Pancreas (tissue), 10 donors: ENCODE measurements around the gene SCN7A. TPM values are rescaled to one million over a fixed set of nuclear protein-coding genes. Genes with fewer than 3 reads are reported as not detected.

Source experiments
- ATAC-seq, 4 donors: fragments of 200-7000 bp; cut with Tn5 transposase; one replicate each; pipeline versions ENCODE4 v1.8.0 to v1.9.1; 2020; ENCODE audit warnings: mild to moderate bottlenecking in 4 of 4, moderate library complexity in 4 of 4
- DNase-seq, 6 donors: peaks; one replicate each; pipeline ENCODE4 v3.0.0-alpha.2; 2020
- FAIRE-seq: peaks from 2 replicates; lab custom pipeline; 2012; peaks lifted over from hg19 to GRCh38; lab: Jason Lieb, UNC
- H3K27ac ChIP-seq, 4 donors: fragments of 200-600 bp; sonication (generic); 1 replicate in 3 of 4; 2 replicates in 1 of 4; pipeline versions ENCODE4 v1.5.0 to v1.8.0; 2020
- H3K27me3 ChIP-seq, 4 donors: fragments of 200-600 bp; one replicate each; pipeline ENCODE4 v1.8.0; 2021
- H3K36me3 ChIP-seq, 3 donors: fragments of 200-600 bp; sonication (generic) in 1 of 3; one replicate each; pipeline versions ENCODE4 v1.5.0 to v1.8.0; 2020 to 2021
- H3K4me1 ChIP-seq, 3 donors: fragments of 200-600 bp; one replicate each; pipeline ENCODE4 v1.8.0; 2021
- H3K4me3 ChIP-seq, 4 donors: fragments of 200-600 bp; sonication (generic) in 2 of 4; one replicate each; pipeline versions ENCODE4 v1.5.0 to v1.8.0; 2020 to 2021
- H3K9me3 ChIP-seq, 4 donors: fragments of 200-600 bp; one replicate each; pipeline ENCODE4 v1.8.0; 2021
- CTCF ChIP-seq, 4 donors: fragments of 200-600 bp; sonication (generic) in 3 of 4; IDR thresholded peaks; one replicate each; pipeline versions ENCODE4 v1.5.0 to v1.8.0; 2021; ENCODE audit warnings: antibody characterized with exemption in 4 of 4
- WGBS, 2 donors: extraction: QIAGEN DNeasy Blood & Tissue Kit; methylation state at CpG; one replicate each; pipeline ENCODE4 v1.1.7; 2013; 5-methylcytosine and 5-hydroxymethylcytosine counted together
- intact Hi-C, 3 donors: fragments of 100-400 bp; cut with DNase I; formaldehyde crosslinking; loops; one replicate each; pipeline versions ENCODE4 v1.11.1 to v1.14.2; 2022
- polyA plus RNA-seq, 2 donors: library from polyadenylated mRNA; stranded (reverse); fragments of 200-250 nt; gene quantifications; one replicate each; pipeline ENCODE4 v1.2.3, GENCODE V29; 2013
- total RNA-seq, 6 donors: library from RNA; stranded (reverse); fragmentation: NEBNext Ultra II Directional in 4 of 6; extraction: Animal tissue kit (Norgen Biotek cat#: 25700) in 4 of 6; gene quantifications; one replicate each; pipeline versions ENCODE4 v1.2.1 to v1.2.4, GENCODE V29; 2021 to 2023
- donor health status: healthy with polysubstance abuse.
- donor health status: DM: no; HTN: no; CAD: no; lungs with moderate emphysema.
- donor health status: DM: no; HTN: no; CAD: no.
- donor health status: control.
- donor health status: control.
- donor health status: Bipolar disorder and iron deficiency.
- donor health status: DM: yes; HTN: yes; CAD: no.
- donor health status: DM: no; HTN: no; CAD: no.
- donor health status: DM: no; HTN: no; CAD: no.
- donor health status: DM: yes; HTN: yes; CAD: no.

SCN7A gene
- 1 to 10 TPM in 5 of 6 donors, under 1 TPM in 1; 0.93 to 7.0 (median 1.4) TPM for total RNA-seq
- polyA plus RNA-seq: under 1 TPM; 0.27 to 0.96 TPM

DNA sequence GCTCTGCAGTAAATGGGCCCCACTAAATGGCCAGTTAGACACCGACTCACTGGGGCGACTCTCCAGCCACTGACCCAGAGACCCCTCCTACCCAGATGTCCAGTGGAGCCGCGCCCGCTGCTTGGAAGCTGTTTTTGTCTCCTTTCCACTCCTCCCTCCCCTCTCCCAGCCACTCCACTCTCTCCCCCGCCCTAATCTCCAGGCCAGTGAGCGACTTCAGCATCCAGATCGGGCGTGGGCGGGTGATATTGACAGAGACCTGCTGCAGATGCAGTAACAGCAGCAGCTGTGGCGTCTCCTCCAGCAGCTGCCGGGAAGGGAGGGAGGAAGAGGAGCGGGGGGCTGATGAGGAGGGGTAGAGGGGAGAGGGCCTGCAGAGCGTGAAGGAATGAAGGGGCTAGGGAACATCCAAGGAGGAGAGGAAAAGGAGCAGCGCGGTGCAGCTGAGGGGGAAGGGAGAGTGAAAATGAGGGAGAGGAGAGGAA is at the start of gene SCN7A:
SCN7A (minus strand) TSS at position 110 of the 485 bp plus-strand sequence. CDS start 16,553 bp downstream, outside the sequence.
- ATAC-seq (peak in 3 of 4 donors; percentile 60 to 76 (median 75)), DNase-seq (peak; percentile 10 to 62 (median 34)), FAIRE-seq (no peak)
- TF ChIP-seq CTCF (IDR thresholded peaks at IDR 0.05): no peak
- no peaks in the 10 kb centered on the region for H3K36me3 ChIP-seq
- intact Hi-C loops: no loop called here
- H3K4me3 ChIP-seq: peak within 1 kb of the TSS in 1 of 4 donors; percentile 10
- H3K4me1 ChIP-seq: no peaks in the 10 kb centered on the region
- no peaks in the 10 kb centered on the region for H3K9me3 ChIP-seq
- WGBS, 2 donors: 8 to 9% methylated on average over 16 of the region's 16 CpGs
- no peak within 1 kb of the TSS for H3K27ac ChIP-seq
- H3K27me3 ChIP-seq: no peaks in the 10 kb centered on the region

DNA sequence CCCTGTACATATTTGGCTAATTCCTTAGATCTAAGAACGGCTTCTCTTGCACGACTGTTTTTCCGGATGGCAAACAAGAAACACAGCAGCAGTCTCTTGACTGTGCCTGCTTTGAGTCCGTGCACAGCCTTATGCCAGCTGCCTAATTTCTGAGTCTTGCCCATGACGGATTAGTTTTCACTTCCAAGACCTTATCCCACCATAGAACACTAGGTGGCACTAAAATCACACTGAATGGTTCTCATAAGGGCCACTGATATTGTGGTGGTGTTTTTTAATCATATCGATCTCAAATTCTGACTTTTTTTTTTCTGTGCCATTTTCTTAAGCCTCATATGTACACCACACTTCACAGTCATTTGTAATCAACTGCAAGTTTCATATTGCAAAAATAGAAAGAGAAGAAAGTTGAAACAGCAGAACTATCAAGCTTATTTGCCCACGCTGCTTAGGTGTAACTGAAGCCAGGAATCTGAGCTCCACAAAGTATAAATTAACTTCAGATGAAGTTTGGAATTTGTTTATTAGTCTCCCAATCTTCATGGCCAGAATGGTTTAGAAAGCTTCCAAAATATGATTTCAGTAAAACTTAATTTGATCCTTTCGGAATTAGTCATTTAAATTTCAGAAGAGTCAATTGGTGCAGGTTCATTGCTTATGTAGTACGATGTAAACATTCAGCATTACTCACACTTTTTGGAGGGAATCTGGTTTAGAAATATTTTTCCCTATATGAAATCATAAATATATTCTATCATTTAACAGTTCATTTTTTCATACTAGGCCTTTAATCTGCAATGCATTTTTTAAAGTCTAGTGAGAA is 45.5 kb upstream of the SCN7A start:
- Histone ChIP-seq H3K27me3 (no peaks in the 10 kb centered on the region), H3K9me3 (no peaks in the 10 kb centered on the region), H3K4me1 (no peaks in the 10 kb centered on the region), H3K36me3 (no peaks in the 10 kb centered on the region), H3K27ac (no peak overlapping the region), H3K4me3 (no peak overlapping the region)
- WGBS, 2 donors: 29 to 31% methylated on average over 9 of the region's 9 CpGs
- FAIRE-seq (peak; percentile 85), DNase-seq (peak in 3 of 6 donors; percentile 21 to 46 (median 30)), ATAC-seq (peak; percentile 85 to 99 (median 96))
- peak; percentile 55 to 78 (median 72) for TF ChIP-seq CTCF (IDR thresholded peaks at IDR 0.05)
- intact Hi-C loops: loop anchor here in 1 of 3 donors (10.0 kb wide), 1 partner anchor 1585 kb away; no protein-coding TSS in a partner anchor

DNA sequence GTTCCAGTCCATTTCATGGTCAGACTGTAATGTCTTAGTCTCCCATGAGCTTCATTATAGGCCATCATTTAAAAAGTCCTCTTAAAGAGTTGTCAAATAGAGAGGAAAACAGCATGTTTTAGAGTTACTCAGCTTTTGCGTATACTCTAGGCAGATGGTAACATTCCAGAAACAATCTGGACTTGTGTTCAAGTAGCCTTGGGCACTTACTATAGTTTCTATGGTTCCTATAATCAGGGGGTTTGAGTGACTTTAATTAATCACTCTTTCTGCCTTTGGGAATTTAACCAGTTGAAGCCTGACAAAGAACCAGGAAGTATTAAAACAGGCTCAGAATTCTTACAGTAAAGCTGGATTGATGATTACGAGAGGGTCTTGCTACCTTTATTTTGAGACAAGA is 42.1 kb upstream of the SCN7A start:
- Histone ChIP-seq H3K27ac (no peak overlapping the region), H3K9me3 (no peaks in the 10 kb centered on the region), H3K4me3 (no peak overlapping the region), H3K4me1 (no peaks in the 10 kb centered on the region), H3K27me3 (no peaks in the 10 kb centered on the region), H3K36me3 (no peaks in the 10 kb centered on the region)
- ATAC-seq (no peak), FAIRE-seq (no peak), DNase-seq (no peak)
- intact Hi-C loops: no loop called here
- TF ChIP-seq CTCF (IDR thresholded peaks at IDR 0.05): no peak
- WGBS, 2 donors: 79 to 89% methylated on average over 2 of the region's 2 CpGs

- WGBS, 2 donors: 11 to 16% methylated on average over 3 of the region's 3 CpGs
- TF ChIP-seq CTCF (IDR thresholded peaks at IDR 0.05): no peak
- peak in 1 of 4 donors; percentile 44 for ATAC-seq
Observed at GRCh38 chr2:166521155-166521554, 27.1 kb upstream of the SCN7A start.

More at GRCh38 chr2:166521155-166521554, 27.1 kb upstream of the SCN7A start:
- Histone ChIP-seq H3K27ac (no peak overlapping the region), H3K4me1 (no peaks in the 10 kb centered on the region), H3K27me3 (no peaks in the 10 kb centered on the region), H3K4me3 (no peak overlapping the region), H3K9me3 (no peaks in the 10 kb centered on the region), H3K36me3 (no peaks in the 10 kb centered on the region)
- intact Hi-C loops: no loop called here
- DNase-seq: no peak
- no peak for FAIRE-seq
